Fibroblast of skin of scalp (primary cell): Measurements from ENCODE around the gene RNASE7.
A peak's percentile ranks its signal among the peaks of the same experiment; 100 is the strongest.

ENCODE experiments used
- DNase-seq: peaks from one replicate; pipeline ENCODE4 v3.0.0-alpha.2; 2013

The RNASE7 gene

DNA sequence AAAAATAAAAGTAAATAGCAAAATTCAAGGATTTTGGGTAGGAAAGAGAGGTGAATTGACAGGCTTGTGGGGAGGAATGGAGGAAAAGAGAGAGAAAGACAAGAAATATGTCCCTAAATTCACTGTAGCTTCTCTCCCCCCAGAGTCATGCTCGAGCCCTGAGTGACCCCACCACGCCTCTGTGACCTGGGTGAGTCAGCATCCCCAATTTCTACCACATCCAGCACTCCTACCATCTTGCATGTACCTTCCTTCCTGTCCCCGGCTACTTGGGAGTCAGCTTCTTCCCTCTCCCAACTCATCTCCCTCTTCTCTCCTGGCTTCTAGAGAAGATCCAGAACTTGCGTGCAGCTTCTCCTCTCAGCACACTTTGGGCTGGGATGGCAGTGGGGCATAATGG lies 46.5 kb downstream of the RNASE7 start:
- no peak for DNase-seq

DNA sequence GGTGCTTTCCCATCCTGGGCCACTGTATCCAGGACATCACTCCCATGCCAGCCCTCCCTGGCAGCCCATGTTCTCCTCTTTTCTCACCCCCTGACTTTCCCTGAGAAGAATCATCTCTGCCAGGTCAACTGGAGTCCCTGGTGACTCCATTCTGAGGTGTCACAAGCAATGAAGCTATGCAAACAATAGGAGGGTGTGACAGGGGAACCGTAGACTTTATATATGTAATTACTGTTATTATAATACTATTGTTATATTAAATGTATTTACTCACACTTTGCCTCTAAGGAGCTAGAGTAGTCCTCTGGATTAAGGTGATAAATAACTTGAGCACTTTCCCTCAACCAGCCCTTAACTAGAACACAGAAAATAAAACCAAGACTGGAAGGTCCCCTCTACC lies 47.1 kb downstream of the RNASE7 start:
- no peak for DNase-seq

DNA sequence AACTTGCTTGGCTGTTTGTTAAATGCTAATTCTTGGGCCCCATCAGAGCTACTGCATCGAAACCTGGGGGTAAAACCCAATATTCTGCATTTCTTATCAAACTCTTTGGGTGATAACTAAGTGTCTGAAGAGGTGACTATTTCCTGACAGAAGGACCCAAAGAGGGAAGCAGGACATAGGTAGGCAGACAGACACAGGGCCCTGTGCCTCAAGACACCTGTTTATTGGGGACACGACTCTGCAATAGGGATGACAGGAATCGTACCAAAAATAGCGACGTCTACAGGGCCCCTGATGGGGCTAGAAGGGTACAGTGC lies 47.7 kb downstream of the RNASE7 start:
- DNase-seq, result no peak

DNA sequence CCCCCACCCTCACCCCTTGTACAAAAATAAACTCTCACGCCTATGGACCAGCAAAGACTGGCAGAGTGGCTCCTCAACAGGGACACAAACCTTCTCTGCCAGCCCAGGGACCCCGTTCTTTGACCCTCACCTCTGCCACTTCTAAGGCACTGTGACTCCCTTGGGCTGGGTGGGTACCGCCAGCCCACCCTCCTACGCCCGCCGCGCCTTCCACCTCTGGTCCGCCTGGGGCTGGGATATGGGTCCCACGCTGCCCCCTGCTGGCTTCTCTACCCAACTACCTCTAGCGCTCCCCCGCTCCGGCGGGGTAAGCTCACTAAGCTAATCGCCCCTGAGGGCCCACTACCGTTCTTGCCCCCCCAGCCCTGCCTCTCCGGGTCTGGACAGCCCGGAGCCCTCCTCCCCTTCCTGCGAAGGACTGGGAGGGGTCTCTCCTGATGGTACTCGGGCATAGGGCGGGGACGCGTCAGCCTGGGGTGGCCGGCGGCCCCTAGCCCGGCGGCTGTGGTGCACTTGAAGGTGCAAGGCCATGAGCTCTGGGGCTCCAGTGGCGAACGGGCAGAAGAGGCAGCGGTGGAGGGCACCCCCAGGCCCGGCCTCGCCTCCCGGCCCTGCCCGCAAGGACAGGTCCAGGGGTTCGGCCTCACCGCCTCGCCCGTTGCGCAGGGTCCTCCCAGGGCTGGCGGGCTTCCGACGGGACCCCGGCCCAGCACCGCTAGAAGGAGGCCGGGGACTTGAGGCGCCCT lies 48.2 kb downstream of the RNASE7 start:
- DNase-seq, result no peak

DNA sequence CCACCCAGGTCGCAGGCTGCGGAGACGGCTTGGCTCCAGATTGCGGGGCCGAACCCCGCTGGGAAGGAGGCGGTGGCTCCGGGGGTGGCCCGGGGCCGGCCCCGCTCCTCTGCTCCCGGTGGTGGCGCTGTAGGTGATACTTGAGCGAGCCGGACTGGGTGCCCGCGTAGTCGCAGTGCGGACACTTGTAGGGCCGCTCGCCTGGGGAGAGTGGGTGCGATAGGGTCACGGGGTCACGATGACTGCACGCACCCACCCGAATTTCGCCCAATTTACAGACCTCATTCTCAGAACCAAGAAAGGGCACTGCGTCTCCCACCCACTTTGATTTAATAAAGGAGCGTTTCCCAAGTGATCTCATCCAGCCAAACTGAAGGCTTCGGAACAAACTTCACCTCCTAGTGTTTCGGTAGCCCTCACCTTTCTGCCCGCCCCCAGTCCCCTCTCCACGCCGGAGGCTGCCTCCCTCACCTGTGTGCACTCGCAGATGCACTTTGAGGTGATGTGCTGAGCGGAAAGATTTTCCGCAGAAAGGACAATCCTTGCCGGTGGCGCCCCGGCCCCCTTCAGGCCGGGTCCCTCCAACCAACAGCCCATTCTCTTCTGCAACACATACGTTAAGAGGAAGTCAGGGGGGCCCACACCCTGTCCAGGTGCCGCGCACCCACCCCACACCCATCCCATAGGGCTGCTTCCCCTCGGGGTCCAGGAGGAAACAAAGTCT lies 48.9 kb downstream of the RNASE7 start:
- no peak for DNase-seq

DNA sequence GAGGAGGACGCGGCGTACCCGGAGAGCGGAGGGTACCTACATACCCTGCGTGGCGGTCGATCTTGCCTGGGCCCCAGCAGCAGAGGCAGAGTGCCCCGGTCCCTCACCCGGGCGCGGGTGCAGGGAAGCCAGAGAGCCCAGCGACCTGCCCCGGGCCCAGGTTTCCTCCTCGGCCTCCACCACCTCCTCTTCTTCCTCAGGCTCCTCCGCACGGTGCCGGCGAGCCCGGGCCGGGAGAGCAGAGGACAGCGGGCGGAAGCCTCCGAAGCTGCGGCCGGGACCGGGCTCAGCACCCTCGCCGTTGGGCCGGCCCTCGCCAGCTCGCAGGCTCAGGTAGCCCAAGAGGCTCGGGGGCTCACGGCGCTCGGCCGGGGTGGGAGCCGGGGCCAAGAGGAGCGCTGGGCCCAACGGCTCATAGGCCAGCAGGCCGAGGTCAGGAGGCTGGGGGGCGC lies 49.7 kb downstream of the RNASE7 start:
- DNase-seq, result no peak

DNA sequence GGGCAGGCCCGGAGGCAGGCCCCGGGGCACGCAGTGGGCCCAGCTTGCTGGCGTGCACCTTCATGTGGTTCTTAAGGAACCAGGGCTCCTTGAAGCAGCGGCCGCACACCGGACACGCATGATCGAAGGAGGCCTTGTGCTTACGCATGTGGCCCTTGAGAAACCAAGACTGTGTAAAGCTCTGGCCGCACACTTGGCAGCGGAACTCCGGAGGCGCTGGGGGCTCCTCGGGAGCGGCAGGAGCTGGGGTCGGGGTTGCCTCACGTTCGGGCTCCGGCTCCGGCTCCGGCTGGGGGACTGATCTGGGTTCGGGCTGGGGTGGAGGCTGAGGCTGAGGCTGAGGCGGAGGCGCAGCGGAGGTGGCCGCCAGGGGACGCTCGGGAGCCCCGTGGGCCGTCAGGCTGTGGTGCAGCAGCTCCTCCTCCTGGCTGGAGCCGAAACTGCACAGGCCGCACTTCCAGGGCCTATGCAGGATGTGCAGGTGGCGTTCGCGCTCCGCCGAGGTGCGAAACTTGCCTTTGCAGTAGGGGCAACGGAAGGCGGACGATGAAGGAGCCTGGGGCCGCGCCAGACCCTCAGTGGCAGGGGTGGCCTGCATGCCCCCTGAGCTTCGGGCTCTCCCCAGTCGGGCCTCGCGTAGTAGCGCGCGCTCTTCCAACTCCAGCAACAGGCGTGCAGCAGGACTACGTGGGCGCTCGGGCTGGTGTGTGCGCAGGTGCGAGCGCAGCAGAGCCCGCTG lies 50.3 kb downstream of the RNASE7 start:
- peak; percentile 62 for DNase-seq

DNA sequence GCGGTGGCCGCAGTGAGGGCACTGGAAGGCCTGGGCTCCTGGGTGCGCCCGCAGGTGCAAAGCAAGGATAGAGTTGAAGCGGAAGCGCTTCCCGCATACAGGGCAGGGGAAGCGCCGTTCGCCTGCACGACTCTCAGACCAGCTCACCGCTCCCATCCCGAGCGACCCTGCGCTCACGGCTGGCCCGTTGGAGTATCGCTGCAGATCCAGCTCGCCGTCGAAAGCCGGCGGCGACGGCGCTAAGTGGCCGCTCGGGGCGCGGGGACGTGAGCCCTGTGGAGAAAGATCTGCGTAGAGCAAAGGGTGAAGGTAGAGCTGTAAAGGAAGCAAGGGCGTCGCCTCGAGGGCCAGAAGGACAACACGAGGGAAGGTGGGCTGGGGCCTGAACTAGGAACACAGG lies 50.9 kb downstream of the RNASE7 start:
- no peak for DNase-seq
